Measurements from ENCODE around the gene INAVA.
"Not testable (repeated sequence)": the region's sequence is repeated elsewhere in the genome, so short reads cannot be mapped to it uniquely, and the experiment has no call there.

The INAVA gene

GRCh38 chr1:200959411-200959921 is 64.8 kb downstream of the INAVA start:
- no peak for DNase-seq (ENCODE audit: low read depth)
- H3K4me3 ChIP-seq (replicated peaks; ENCODE audit: low read depth, low read length): no peak overlapping the region
- no peak for TF ChIP-seq CTCF (IDR thresholded peaks at IDR 0.05; ENCODE audit: low read length, missing control alignments)

- DNase-seq (ENCODE audit: low read depth): no peak
- H3K4me3 ChIP-seq (replicated peaks; ENCODE audit: low read depth, low read length): no peak overlapping the region
- no peak for TF ChIP-seq CTCF (IDR thresholded peaks at IDR 0.05; ENCODE audit: low read length, missing control alignments)
These were observed 65.7 kb downstream of the INAVA start for GRCh38 chr1:200960236-200960947.

GRCh38 chr1:200960948-200961340 is 66.2 kb downstream of the INAVA start:
- DNase-seq (ENCODE audit: low read depth): no peak

GRCh38 chr1:200962151-200962550 is 67.5 kb downstream of the INAVA start:
- not testable (repeated sequence) for H3K4me3 ChIP-seq (replicated peaks; ENCODE audit: low read depth, low read length); DNase-seq (ENCODE audit: low read depth)

More at GRCh38 chr1:200960948-200961340, 66.2 kb downstream of the INAVA start:
- H3K4me3 ChIP-seq (replicated peaks; ENCODE audit: low read depth, low read length): no peak overlapping the region
- no peak for TF ChIP-seq CTCF (IDR thresholded peaks at IDR 0.05; ENCODE audit: low read length, missing control alignments)

GRCh38 chr1:200962631-200963030 is 67.9 kb downstream of the INAVA start:
- DNase-seq (ENCODE audit: low read depth): no peak
- H3K4me3 ChIP-seq (replicated peaks; ENCODE audit: low read depth, low read length): no peak overlapping the region
- no peak for TF ChIP-seq CTCF (IDR thresholded peaks at IDR 0.05; ENCODE audit: low read length, missing control alignments)

GRCh38 chr1:200963076-200963475 is 68.4 kb downstream of the INAVA start:
- DNase-seq (ENCODE audit: low read depth): no peak
- TF ChIP-seq CTCF (IDR thresholded peaks at IDR 0.05; ENCODE audit: low read length, missing control alignments): no peak
- no peak overlapping the region for H3K4me3 ChIP-seq (replicated peaks; ENCODE audit: low read depth, low read length)

- not testable (repeated sequence) for DNase-seq (ENCODE audit: low read depth); H3K4me3 ChIP-seq (replicated peaks; ENCODE audit: low read depth, low read length)
These were observed 69.2 kb downstream of the INAVA start for GRCh38 chr1:200963888-200964287.
